PC-9 (cell line): ENCODE results near the gene CYP2C8.

Source experiments
- CTCF ChIP-seq: fragments of 200-600 bp; sonication (generic); conservative IDR thresholded peaks from 2 replicates; pipeline ENCODE4 v1.6.1; 2017; ENCODE audit warnings: mixed run types, antibody characterized with exemption, mild to moderate bottlenecking, moderate library complexity
- EZH2 ChIP-seq: fragments of 200-600 bp; sonication (generic); IDR thresholded peaks from 2 replicates; pipeline ENCODE4 v1.8.0; 2017; ENCODE audit warnings: antibody characterized with exemption, low read depth

DNA sequence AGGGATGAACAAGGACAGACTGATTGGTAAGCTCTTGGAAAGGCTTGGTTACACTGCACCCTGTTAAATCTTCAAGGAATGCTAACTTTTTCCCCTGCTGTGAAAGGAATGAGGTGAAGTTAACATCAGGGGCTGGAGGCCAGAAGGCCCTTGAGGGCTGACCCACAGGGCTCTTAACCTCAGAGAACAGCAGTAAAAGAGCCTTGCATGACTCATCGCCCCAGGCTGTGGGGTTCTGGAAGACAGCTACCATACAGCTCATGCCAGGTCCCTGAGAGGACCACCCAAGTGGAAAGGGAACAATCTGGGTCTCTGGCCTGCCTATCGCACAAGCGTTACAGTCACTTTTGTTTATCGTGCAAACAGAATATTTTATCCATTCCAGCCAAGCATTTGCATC is 76.5 kb downstream of the CYP2C8 start:
- no peak for TF ChIP-seq CTCF
- no peak for TF ChIP-seq EZH2
